ENCODE results near the gene CUX1. TPM values are rescaled to one million over a fixed set of nuclear protein-coding genes. Genes with fewer than 3 reads are reported as not detected.
"Not testable (repeated sequence)": the region's sequence is repeated elsewhere in the genome, so short reads cannot be mapped to it uniquely, and the experiment has no call there.

Gene CUX1
- total RNA-seq, 1 donor from 2014 or later: 89.1 TPM

GRCh38 chr7:101867265-101867664 is 49.8 kb downstream of the CUX1 start:
- Mint-ChIP-seq H3K4me1 (ENCODE audit: unreplicated experiment) (peaks cover 51% of the 10 kb centered on the region), H3K36me3 (ENCODE audit: unreplicated experiment) (no peaks in the 10 kb centered on the region), H3K27me3 (ENCODE audit: unreplicated experiment) (no peaks in the 10 kb centered on the region), H3K4me3 (ENCODE audit: unreplicated experiment) (no peak overlapping the region), H3K9me3 (ENCODE audit: unreplicated experiment) (no peaks in the 10 kb centered on the region), H3K27ac (ENCODE audit: unreplicated experiment) (no peak overlapping the region)
- no peak for DNase-seq (ENCODE audit: extremely low spot score, unreplicated experiment)
- no peak for TF ChIP-seq CTCF (IDR thresholded peaks at IDR 0.05)

- H3K4me3 Mint-ChIP-seq (ENCODE audit: unreplicated experiment); H3K36me3 Mint-ChIP-seq (ENCODE audit: unreplicated experiment); H3K27ac Mint-ChIP-seq (ENCODE audit: unreplicated experiment); H3K9me3 Mint-ChIP-seq (ENCODE audit: unreplicated experiment); H3K27me3 Mint-ChIP-seq (ENCODE audit: unreplicated experiment); DNase-seq (ENCODE audit: extremely low spot score, unreplicated experiment): not testable (repeated sequence)
- peaks cover 47% of the 10 kb centered on the region for H3K4me1 Mint-ChIP-seq (ENCODE audit: unreplicated experiment)
These were observed 50.3 kb downstream of the CUX1 start for GRCh38 chr7:101867681-101868080.

- no peak overlapping the region for H3K4me3 Mint-ChIP-seq (ENCODE audit: unreplicated experiment)
- no peak for DNase-seq (ENCODE audit: extremely low spot score, unreplicated experiment)
- peak overlapping the region; percentile 21 for H3K27ac Mint-ChIP-seq (ENCODE audit: unreplicated experiment)
- no peaks in the 10 kb centered on the region for H3K27me3 Mint-ChIP-seq (ENCODE audit: unreplicated experiment)
- peaks cover 43% of the 10 kb centered on the region for H3K4me1 Mint-ChIP-seq (ENCODE audit: unreplicated experiment)
- H3K9me3 Mint-ChIP-seq (ENCODE audit: unreplicated experiment): no peaks in the 10 kb centered on the region
- no peak for TF ChIP-seq CTCF (IDR thresholded peaks at IDR 0.05)
- no peaks in the 10 kb centered on the region for H3K36me3 Mint-ChIP-seq (ENCODE audit: unreplicated experiment)
These were observed 50.9 kb downstream of the CUX1 start for GRCh38 chr7:101868191-101868950.

- H3K4me3 Mint-ChIP-seq (ENCODE audit: unreplicated experiment): no peak overlapping the region
- peak overlapping the region; percentile 21 for H3K27ac Mint-ChIP-seq (ENCODE audit: unreplicated experiment)
- no peaks in the 10 kb centered on the region for H3K9me3 Mint-ChIP-seq (ENCODE audit: unreplicated experiment)
- DNase-seq (ENCODE audit: extremely low spot score, unreplicated experiment): no peak
- no peaks in the 10 kb centered on the region for H3K27me3 Mint-ChIP-seq (ENCODE audit: unreplicated experiment)
- no peak for TF ChIP-seq CTCF (IDR thresholded peaks at IDR 0.05)
- no peaks in the 10 kb centered on the region for H3K36me3 Mint-ChIP-seq (ENCODE audit: unreplicated experiment)
- H3K4me1 Mint-ChIP-seq (ENCODE audit: unreplicated experiment): peaks cover 49% of the 10 kb centered on the region
These were observed 51.8 kb downstream of the CUX1 start for GRCh38 chr7:101869026-101869900.

- Mint-ChIP-seq H3K4me1 (ENCODE audit: unreplicated experiment) (peaks cover 54% of the 10 kb centered on the region), H3K9me3 (ENCODE audit: unreplicated experiment) (no peaks in the 10 kb centered on the region), H3K27me3 (ENCODE audit: unreplicated experiment) (no peaks in the 10 kb centered on the region), H3K27ac (ENCODE audit: unreplicated experiment) (peak overlapping the region; percentile 35), H3K4me3 (ENCODE audit: unreplicated experiment) (no peak overlapping the region), H3K36me3 (ENCODE audit: unreplicated experiment) (no peaks in the 10 kb centered on the region)
- no peak for DNase-seq (ENCODE audit: extremely low spot score, unreplicated experiment)
- TF ChIP-seq CTCF (IDR thresholded peaks at IDR 0.05): no peak
These were observed 52.5 kb downstream of the CUX1 start for GRCh38 chr7:101869901-101870290.
